NCI-H748 (cell line): ENCODE data around the gene RBMXL3.

ENCODE experiments used
- DNase-seq: peaks from one replicate; lab custom pipeline; 2025; ENCODE audit not compliant: unreplicated experiment; lab: John Stamatoyannopoulos, UW

RBMXL3 gene

DNA sequence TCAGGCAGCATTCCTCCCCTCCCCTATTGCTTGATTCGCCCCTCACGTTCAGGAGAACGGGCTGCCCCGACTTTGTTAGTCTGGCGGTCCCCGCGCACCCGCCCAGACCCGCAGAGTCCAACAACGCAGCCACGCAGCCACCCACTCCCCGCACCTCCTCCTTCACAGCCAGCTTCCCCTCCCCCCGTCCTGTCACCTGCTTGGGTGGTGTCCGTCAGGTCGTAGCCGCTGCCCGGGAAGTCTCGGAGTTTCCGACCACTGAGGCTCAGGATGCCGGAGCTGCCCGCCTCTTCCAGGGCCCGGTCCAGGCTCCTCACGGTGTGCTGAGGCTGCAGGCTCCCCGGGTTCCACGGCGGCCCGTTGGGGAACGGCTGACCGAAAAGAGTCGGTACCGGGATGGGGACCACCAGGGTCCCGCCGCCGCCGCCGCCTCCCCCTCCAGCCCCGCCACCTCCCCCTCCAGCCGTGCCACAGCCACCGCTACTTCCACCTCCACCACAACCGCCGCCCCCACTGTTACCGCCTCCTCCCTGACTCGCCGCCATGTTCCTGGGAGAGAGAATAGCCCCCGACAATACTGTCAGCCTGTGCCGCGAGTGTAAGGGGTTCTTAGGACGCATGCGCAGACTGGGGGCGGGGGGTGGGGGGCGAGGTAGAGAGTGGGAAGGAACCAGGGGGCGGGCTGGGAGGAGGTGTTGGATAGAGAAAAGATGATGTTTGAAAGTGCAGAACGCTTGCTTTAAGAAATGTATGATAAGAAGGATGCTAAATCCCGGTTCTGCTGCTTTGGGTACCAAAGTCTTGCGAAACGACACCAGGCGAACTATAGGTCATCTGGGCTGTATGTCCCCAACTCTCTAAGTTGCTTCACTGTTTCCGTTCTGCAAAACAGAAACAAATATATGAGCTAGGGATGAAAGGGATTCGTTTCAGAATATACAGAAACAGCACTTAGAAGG is 44.6 kb downstream of the RBMXL3 start, which contains the start of gene LRCH2:
TSS of gene LRCH2 (minus strand) at position 600 of the 959 bp plus-strand sequence. CDS start at position 545, 55 bp downstream.
- peak; percentile 66 for DNase-seq

DNA sequence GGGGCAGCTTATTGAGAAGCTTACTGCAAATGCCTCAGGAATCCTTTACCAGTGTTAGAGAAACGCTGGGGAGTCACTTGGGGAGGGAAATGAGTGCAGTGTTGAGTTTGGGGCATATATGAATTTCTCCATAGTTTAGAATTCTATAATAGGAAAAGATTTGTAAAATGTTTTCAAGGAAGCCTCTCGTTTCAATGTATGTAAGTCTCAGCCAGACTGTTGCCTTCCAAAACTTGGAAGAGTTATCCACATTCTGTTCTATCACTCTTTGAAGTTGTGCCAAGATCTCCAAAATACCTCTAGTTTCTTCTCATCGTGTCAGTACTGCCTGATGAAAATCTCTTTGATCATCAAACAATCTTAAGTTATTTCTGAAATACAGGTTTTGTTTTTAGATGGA is 45.3 kb downstream of the RBMXL3 start:
- DNase-seq = no peak

DNA sequence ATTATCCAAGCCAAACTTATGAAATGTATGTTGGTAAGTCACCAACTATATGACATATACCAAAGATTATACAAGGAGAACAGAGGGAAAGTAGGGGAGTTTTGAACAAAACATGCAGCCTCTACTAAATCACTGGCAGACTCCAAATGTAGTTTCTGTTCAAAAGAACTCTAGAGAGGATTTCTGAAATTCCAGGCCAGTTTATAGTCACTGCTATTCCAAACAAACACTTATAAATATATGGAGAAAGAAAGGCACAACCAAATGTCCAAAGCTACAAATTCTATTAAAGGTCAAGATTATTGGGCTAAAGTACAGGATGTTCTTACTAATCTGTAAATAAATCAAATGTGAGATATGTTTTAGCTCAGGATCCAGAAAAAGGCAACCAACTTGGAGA is 47.4 kb downstream of the RBMXL3 start:
- no peak for DNase-seq

DNA sequence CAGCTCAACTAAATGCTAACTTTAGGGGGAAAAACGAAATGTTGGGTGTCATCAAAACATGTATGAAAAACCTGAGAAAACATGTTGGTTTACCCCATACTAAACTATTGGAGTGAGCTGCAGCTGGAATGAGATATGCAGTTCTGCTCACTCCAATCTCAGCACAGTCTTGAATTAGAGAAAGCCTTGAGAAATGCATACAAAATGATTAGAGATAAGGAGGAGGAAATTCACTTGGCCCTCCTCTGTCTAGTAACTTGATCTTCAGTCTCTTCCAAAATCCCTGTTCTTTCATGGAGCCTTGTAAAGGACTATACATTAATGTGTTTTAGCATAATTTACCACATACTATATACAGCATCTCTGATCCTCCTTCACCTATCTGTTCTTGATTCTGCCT is 47.8 kb downstream of the RBMXL3 start:
- DNase-seq = no peak
